ENCODE results near the gene MED12L. TPM values are rescaled to one million over a fixed set of nuclear protein-coding genes. Genes with fewer than 3 reads are reported as not detected.

The MED12L gene
- total and polyA plus RNA-seq, 12 donors, result 0.03 to 4.5 (median 0.71) TPM

- no peak for TF ChIP-seq CTCF (IDR thresholded peaks at IDR 0.05)
- intact Hi-C loops (cut with DNase I), result no loop called here
- Histone ChIP-seq H3K9me3 (no peaks in the 10 kb centered on the region), H3K27ac (no peak overlapping the region), H3K4me1 (peaks cover 0 to 21% (median 0%) of the 10 kb centered on the region in 9 donors), H3K36me3 (no peaks in the 10 kb centered on the region), H3K4me3 (no peak overlapping the region), H3K27me3 (no peaks in the 10 kb centered on the region)
- ATAC-seq (no peak), DNase-seq (no peak)
- WGBS, 2 donors, result 95 to 98% methylated on average over 2 of the region's 2 CpGs
Measured at GRCh38 chr3:151175952-151176351, 90.5 kb downstream of the MED12L start.

DNA sequence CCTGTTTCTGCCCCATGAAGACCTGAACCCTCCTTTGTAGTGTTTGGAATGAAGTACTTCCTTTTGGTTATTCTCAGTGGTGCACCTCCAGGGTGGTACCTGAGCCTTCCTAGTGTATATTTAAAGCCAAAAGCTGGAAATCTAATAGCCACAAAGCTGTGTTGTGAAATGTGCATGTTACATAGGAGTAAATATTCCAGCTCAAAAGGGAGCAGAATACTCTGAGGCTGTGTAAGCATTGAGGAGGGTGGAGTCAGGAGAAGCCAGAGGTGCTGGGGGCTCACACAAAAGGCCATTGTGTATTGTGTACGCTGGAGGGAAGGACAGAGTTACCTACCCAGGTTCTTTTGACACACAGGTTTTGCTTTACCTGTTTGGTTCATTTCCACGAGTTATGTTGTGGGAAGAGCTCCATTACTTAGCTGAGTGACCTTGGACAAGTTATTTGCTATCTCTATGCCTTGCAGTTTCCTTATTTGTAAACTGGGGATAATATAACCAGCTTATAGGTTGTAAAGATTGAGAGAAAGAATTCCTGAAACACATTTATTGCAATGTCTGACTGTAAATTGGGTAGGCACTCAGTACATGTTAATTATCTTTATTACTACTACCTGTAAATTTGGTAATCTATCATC lies 92.9 kb downstream of the MED12L start:
- no peak for TF ChIP-seq CTCF (IDR thresholded peaks at IDR 0.05)
- H3K9me3 ChIP-seq, result no peaks in the 10 kb centered on the region
- no peaks in the 10 kb centered on the region for H3K27me3 ChIP-seq
- no peak overlapping the region for H3K4me3 ChIP-seq
- H3K4me1 ChIP-seq, result peaks cover 0 to 15% (median 0%) of the 10 kb centered on the region in 9 donors
- ATAC-seq, result no peak
- 85 to 90% methylated on average over 2 of the region's 2 CpGs for WGBS, 2 donors
- no peak for DNase-seq
- intact Hi-C loops (cut with DNase I), result no loop called here
- H3K36me3 ChIP-seq, result no peaks in the 10 kb centered on the region
- no peak overlapping the region for H3K27ac ChIP-seq

DNA sequence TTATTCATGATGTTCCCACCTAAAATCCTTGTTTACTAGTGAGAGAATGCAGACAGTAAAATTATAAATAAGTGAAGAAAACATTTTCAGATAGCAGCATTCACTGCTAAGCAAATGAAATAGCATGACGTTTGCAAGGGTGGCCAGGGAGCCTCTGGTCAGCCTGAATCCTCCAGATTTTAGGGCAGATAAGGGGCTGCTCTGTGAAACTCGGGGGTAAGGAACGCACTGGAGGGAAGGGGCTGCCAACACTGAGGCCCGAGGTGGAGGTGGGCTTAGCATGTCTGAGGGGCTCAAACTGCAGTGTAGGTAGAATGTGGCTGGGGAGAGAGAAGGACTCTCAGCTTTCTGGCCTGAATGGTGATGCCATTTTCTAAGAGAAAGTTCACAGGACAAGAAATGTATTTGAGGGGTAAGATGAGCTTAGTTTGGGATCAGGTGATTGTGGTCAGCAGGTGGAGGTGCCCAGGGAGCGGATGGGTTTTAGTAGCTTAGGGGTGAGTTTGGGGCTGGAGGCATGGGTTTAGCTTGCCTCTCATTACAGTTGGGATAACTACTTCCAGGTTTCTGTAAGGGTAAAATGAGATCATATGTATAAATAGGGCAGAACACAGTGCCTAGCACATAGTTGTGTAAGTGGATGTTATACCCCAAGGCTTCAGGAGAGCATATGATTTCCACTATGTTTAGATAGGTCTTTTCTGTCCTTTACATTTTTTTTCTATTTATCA lies 97.0 kb downstream of the MED12L start:
- peak overlapping the region in 1 of 10 donors; percentile 46 for H3K27ac ChIP-seq
- H3K9me3 ChIP-seq, result no peaks in the 10 kb centered on the region
- peaks cover 0 to 11% (median 0%) of the 10 kb centered on the region in 9 donors for H3K4me1 ChIP-seq
- intact Hi-C loops (cut with DNase I), result no loop called here
- ATAC-seq, result peak in 4 of 8 donors; percentile 52 to 64 (median 58)
- no peaks in the 10 kb centered on the region for H3K27me3 ChIP-seq
- 67 to 74% methylated on average over 5 of the region's 5 CpGs for WGBS, 2 donors
- H3K4me3 ChIP-seq, result no peak overlapping the region
- no peak for TF ChIP-seq CTCF (IDR thresholded peaks at IDR 0.05)
- no peaks in the 10 kb centered on the region for H3K36me3 ChIP-seq
- DNase-seq, result no peak

DNA sequence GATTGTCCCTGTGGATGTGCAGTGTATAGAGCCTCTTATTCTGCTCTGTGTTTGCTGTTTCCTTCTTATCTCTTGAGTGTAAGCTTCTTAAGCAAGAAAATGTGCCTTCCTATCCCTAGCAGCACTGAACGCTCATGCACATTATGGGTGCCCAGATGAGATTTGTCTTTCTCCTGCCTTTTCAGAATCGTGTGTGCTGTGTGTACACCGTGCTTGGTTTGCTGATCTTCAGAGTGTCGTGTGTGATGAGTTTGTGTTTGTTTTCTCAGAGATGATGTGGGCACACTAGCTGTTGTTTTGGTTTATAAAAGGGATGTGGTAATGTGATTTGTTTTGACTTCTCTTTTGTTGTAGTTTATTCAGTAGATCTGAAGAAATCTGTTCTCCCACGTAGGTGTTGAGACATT lies 97.8 kb downstream of the MED12L start:
- H3K27me3 ChIP-seq, result no peaks in the 10 kb centered on the region
- no peaks in the 10 kb centered on the region for H3K36me3 ChIP-seq
- H3K27ac ChIP-seq, result peak overlapping the region in 1 of 10 donors; percentile 46
- no peak overlapping the region for H3K4me3 ChIP-seq
- intact Hi-C loops (cut with DNase I), result no loop called here
- H3K4me1 ChIP-seq, result peaks cover 0 to 11% (median 0%) of the 10 kb centered on the region in 9 donors
- no peaks in the 10 kb centered on the region for H3K9me3 ChIP-seq
- 74 to 79% methylated on average over 5 of the region's 5 CpGs for WGBS, 2 donors
- ATAC-seq (peak in 2 of 8 donors; percentile 14 to 27), DNase-seq (no peak)
- no peak for TF ChIP-seq CTCF (IDR thresholded peaks at IDR 0.05)

Data from heart right ventricle (tissue), 16 donors.